A673 (cell line): ENCODE measurements around the gene FNBP1L. TPM values are rescaled to one million over a fixed set of nuclear protein-coding genes. Genes with fewer than 3 reads are reported as not detected.

Experiments
- BruUV-seq: library from RNA; stranded (reverse); fragments of 400-500 nt; replicated peaks from 2 replicates; lab custom pipeline; 2021; lab: Mats Ljungman, UMichigan
- CTCF ChIA-PET: fragments of 300-600 bp; sonication (Branson Sonifier 250); formaldehyde crosslinking; loops from one replicate; lab custom pipeline; 2022; ENCODE audit warnings: antibody characterized with exemption; lab: Charles Lee
- POLR2A ChIA-PET: fragments of 300-600 bp; sonication (Branson Sonifier 250); formaldehyde crosslinking; loops from one replicate; lab custom pipeline; 2022; ENCODE audit warnings: antibody characterized with exemption; ENCODE audit not compliant: low non-redundant PET; lab: Charles Lee
- DNase-seq: peaks from one replicate; pipeline ENCODE4 v3.0.0-alpha.2; 2015; ENCODE audit warnings: low spot score
- H3K27ac ChIP-seq: fragments of 200-600 bp; sonication (generic); 2 replicates; pipeline ENCODE4 v1.5.1; 2016; ENCODE audit warnings: mixed run types, low read depth, mild to moderate bottlenecking, mixed read lengths, antibody characterized with exemption, low read length; ENCODE audit not compliant: poor library complexity, severe bottlenecking
- H3K27me3 ChIP-seq: fragments of 200-600 bp; sonication (generic); replicated peaks from 2 replicates; pipeline ENCODE4 v1.6.1; 2017; ENCODE audit warnings: mixed run types, low read depth, mild to moderate bottlenecking, mixed read lengths, antibody characterized with exemption, low read length; ENCODE audit not compliant: insufficient read depth, poor library complexity
- H3K36me3 ChIP-seq: fragments of 200-600 bp; sonication (generic); 2 replicates; pipeline ENCODE4 v1.6.1; 2016; ENCODE audit warnings: mixed run types, mild to moderate bottlenecking, mixed read lengths, antibody characterized with exemption, low read length; ENCODE audit not compliant: insufficient read depth, poor library complexity, severe bottlenecking
- H3K4me1 ChIP-seq: fragments of 200-600 bp; sonication (generic); 2 replicates; pipeline ENCODE4 v1.6.1; 2017; ENCODE audit warnings: mixed run types, mild to moderate bottlenecking, mixed read lengths, antibody characterized with exemption, low read length; ENCODE audit not compliant: insufficient read depth, poor library complexity, severe bottlenecking
- H3K4me3 ChIP-seq: fragments of 200-600 bp; sonication (generic); 2 replicates; pipeline ENCODE4 v1.5.1; 2016; ENCODE audit warnings: low read depth, mixed run types, mild to moderate bottlenecking, mixed read lengths, low read length; ENCODE audit not compliant: poor library complexity, severe bottlenecking
- H3K9me3 ChIP-seq: fragments of 200-600 bp; sonication (generic); 2 replicates; pipeline ENCODE4 v1.6.1; 2016; ENCODE audit warnings: mixed run types, low read depth, mild to moderate bottlenecking, mixed read lengths, antibody characterized with exemption, low read length; ENCODE audit not compliant: poor library complexity, severe bottlenecking
- CTCF ChIP-seq: fragments of 300-800, 200-600 bp; sonication (generic); conservative IDR thresholded peaks from 2 replicates; pipeline ENCODE4 v1.5.1; 2017; ENCODE audit warnings: low read depth, mild to moderate bottlenecking, antibody characterized with exemption, low read length, moderate library complexity, mixed read lengths
- EZH2 ChIP-seq: fragments of 200-600 bp; sonication (generic); IDR thresholded peaks from 2 replicates; pipeline ENCODE4 v1.6.1; 2017; ENCODE audit warnings: borderline replicate concordance, low read depth, mild to moderate bottlenecking, mixed read lengths, antibody characterized with exemption, low read length; ENCODE audit not compliant: poor library complexity, severe bottlenecking
- intact Hi-C: fragments of 100-400 bp; cut with micrococcal nuclease; formaldehyde crosslinking; loops from one replicate; pipeline ENCODE4 v1.10.0; 2022; ENCODE audit not compliant: unreplicated experiment
- total RNA-seq: library from RNA; stranded (reverse); gene quantifications from 2 replicates; pipeline ENCODE4 v1.2.3, GENCODE V29; 2021

The FNBP1L gene
- total RNA-seq, 1 experiment from 2014 or later = 39.6 TPM

GRCh38 chr1:93559695-93560094, 111.8 kb downstream of the FNBP1L start:
- no peak overlapping the region for H3K27ac ChIP-seq
- TF ChIP-seq EZH2 (no peak), CTCF (no peak)
- BruUV-seq = no TSS peak
- CTCF ChIA-PET = no interaction called here
- POLR2A ChIA-PET = no interaction called here
- H3K27me3 ChIP-seq = no peaks in the 10 kb centered on the region
- H3K4me3 ChIP-seq = no peak overlapping the region
- H3K4me1 ChIP-seq = no peaks in the 10 kb centered on the region
- H3K9me3 ChIP-seq = peaks cover 7% of the 10 kb centered on the region
- no peaks in the 10 kb centered on the region for H3K36me3 ChIP-seq
- intact Hi-C loops = no loop called here
- no peak for DNase-seq

- Histone ChIP-seq H3K9me3 (no peaks in the 10 kb centered on the region), H3K36me3 (no peaks in the 10 kb centered on the region), H3K27ac (no peak overlapping the region), H3K4me1 (no peaks in the 10 kb centered on the region), H3K27me3 (no peaks in the 10 kb centered on the region), H3K4me3 (no peak overlapping the region)
- no peak for DNase-seq
- CTCF ChIA-PET = no interaction called here
- POLR2A ChIA-PET = no interaction called here
- TF ChIP-seq CTCF = no peak
- TF ChIP-seq EZH2 = no peak
- intact Hi-C loops = no loop called here
- no TSS peak for BruUV-seq
Observed at GRCh38 chr1:93565496-93566206, 117.7 kb downstream of the FNBP1L start.

- Histone ChIP-seq H3K4me3 (no peak overlapping the region), H3K9me3 (no peaks in the 10 kb centered on the region), H3K36me3 (no peaks in the 10 kb centered on the region), H3K27ac (no peak overlapping the region), H3K4me1 (no peaks in the 10 kb centered on the region), H3K27me3 (no peaks in the 10 kb centered on the region)
- no TSS peak for BruUV-seq
- intact Hi-C loops = no loop called here
- DNase-seq = no peak
- ChIA-PET CTCF (no interaction called here), POLR2A (no interaction called here)
- TF ChIP-seq EZH2 (no peak), CTCF (no peak)
Observed at GRCh38 chr1:93566227-93566626, 118.3 kb downstream of the FNBP1L start.
